Tracheal epithelial cell (primary cell): ENCODE measurements around the gene MRM1. TPM values are rescaled to one million over a fixed set of nuclear protein-coding genes. Genes with fewer than 3 reads are reported as not detected.

ENCODE experiments used
- total RNA-seq: library from RNA; depleted of rRNA; stranded (reverse); fragments of >200 nt; gene quantifications from 2 replicates; pipeline ENCODE4 v1.2.1, GENCODE V29; 2014

The MRM1 gene, protein sequence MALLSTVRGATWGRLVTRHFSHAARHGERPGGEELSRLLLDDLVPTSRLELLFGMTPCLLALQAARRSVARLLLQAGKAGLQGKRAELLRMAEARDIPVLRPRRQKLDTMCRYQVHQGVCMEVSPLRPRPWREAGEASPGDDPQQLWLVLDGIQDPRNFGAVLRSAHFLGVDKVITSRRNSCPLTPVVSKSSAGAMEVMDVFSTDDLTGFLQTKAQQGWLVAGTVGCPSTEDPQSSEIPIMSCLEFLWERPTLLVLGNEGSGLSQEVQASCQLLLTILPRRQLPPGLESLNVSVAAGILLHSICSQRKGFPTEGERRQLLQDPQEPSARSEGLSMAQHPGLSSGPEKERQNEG
- 9.9 and 11.5 TPM in 2 replicates for total RNA-seq

DNA sequence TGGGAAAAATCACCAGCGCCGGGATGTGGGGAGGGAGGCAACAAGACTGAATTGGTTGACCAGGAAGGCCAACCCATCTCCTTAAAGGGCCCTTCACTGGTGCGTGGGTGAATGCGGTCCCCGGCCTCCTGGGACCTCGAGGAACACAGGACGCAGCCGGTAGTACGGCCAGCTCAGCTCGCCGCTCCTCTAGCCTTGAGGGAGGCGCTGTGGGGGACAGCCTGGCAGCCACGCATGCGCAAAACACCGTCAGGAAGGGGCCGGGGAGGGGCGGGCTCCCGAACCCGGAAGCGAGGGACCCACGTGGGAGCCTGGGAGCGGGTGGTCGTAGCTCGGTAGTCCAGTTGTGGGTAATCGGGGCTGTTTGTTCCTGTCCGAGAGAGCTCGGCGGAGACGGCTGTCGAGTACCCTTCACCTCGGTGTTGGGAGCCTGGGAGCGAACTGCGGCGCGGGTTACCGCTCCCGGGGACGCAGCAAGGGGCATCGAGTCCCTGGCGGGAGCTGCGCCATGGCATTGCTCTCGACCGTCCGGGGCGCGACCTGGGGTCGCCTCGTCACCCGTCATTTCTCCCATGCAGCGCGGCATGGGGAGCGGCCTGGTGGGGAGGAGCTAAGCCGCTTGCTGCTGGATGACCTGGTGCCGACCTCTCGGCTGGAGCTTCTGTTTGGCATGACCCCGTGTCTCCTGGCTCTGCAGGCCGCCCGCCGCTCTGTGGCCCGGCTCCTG lies at the start of gene MRM1:
Gene MRM1 (plus strand): TSS at position 281 of the 727 bp plus-strand sequence. CDS start 228 bp downstream, at position 509.

GRCh38 chr17:36591434-36592315 lies 9.7 kb upstream of the MRM1 start, which contains the start of gene DHRS11:
Gene DHRS11, plus strand, starts transcription at chr17:36591879. Its CDS starts 131 bp downstream, at chr17:36592010.

Other genes starting within 250 kb of the MRM1 start
- gene TBC1D3H, start 213.1 kb upstream of the MRM1 start, total RNA-seq: not detected in 2 replicates
- 19.8 and 32.6 TPM in 2 replicates for gene ZNHIT3, start 114.9 kb upstream of the MRM1 start, total RNA-seq
- 96.8 and 102 TPM in 2 replicates for gene MYO19, start 66.7 kb upstream of the MRM1 start, total RNA-seq
- gene PIGW, start 66.6 kb upstream of the MRM1 start, total RNA-seq: 5.3 and 10.2 TPM in 2 replicates
- gene GGNBP2, start 56.7 kb upstream of the MRM1 start, total RNA-seq: 35.7 and 44.3 TPM in 2 replicates
- gene DHRS11, start 9.7 kb upstream of the MRM1 start, total RNA-seq: 1.7 and 7.2 TPM in 2 replicates